Stomach smooth muscle (tissue), 2 donors: ENCODE measurements around the gene CHRND.

Experiments
- H3K27ac ChIP-seq: one replicate; pipeline ENCODE4 v1.7.0; 2013; ENCODE audit warnings: mild to moderate bottlenecking, low read length, inconsistent platforms
- H3K27me3 ChIP-seq, 2 donors: one replicate each; pipeline ENCODE4 v1.7.0; 2013; ENCODE audit warnings: low read length in 2 of 2; ENCODE audit not compliant: insufficient read depth in 2 of 2, control insufficient read depth in 1 of 2
- H3K36me3 ChIP-seq, 2 donors: one replicate each; pipeline ENCODE4 v1.7.0; 2013; ENCODE audit warnings: low read length in 2 of 2; ENCODE audit not compliant: control insufficient read depth in 2 of 2, insufficient read depth in 2 of 2
- H3K4me1 ChIP-seq: one replicate; pipeline ENCODE4 v1.7.0; 2013; ENCODE audit warnings: low read length; ENCODE audit not compliant: control insufficient read depth, insufficient read depth
- H3K4me3 ChIP-seq, 2 donors: one replicate each; pipeline ENCODE4 v1.7.0; 2013; ENCODE audit warnings: low read length in 2 of 2
- H3K9ac ChIP-seq, 2 donors: one replicate each; pipeline ENCODE4 v1.7.0; 2013; ENCODE audit warnings: low read length in 2 of 2, mild to moderate bottlenecking in 1 of 2
- H3K9me3 ChIP-seq, 2 donors: one replicate each; pipeline ENCODE4 v1.7.0; 2013; ENCODE audit warnings: low read length in 2 of 2; ENCODE audit not compliant: control insufficient read depth in 2 of 2
- donor health status: healthy.
- donor health status: Pancreatic carcinoma.

CHRND gene

DNA sequence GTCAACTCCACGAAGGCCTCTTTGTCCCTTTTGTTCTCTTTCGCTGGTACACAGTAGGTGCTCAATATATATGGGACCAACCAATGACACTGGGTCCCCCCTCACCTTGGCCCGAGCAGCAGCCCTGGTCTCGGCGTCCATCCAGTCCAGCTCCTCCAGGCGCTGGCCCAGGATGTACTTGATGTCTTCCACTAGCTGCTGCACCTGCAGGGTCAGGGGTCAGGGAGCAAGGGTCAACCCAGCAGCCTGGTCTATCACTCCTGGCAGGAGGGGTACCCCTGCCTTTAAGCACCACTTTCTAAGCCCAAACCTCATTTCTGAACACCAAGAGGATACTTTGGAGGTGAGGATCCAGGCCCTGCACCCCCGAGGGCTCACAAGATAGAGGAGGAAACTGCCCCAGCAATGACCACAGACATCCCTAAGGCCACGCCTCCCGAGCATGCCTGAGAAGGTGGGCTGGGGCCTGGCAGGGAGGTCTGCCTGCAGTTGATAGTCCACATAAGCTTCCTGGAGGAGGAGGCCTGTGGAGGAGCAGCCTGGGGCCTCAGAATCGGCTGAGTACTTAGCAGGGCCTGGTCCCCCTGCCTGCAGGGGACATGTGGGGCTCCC is 42.5 kb upstream of the CHRND start:
- Histone ChIP-seq H3K4me1 (peaks cover 15% of the 10 kb centered on the region), H3K4me3 (no peak overlapping the region), H3K27me3 (peaks cover 25 to 51% of the 10 kb centered on the region in 2 donors), H3K27ac (no peak overlapping the region), H3K9me3 (no peaks in the 10 kb centered on the region), H3K9ac (no peak overlapping the region), H3K36me3 (no peaks in the 10 kb centered on the region)

DNA sequence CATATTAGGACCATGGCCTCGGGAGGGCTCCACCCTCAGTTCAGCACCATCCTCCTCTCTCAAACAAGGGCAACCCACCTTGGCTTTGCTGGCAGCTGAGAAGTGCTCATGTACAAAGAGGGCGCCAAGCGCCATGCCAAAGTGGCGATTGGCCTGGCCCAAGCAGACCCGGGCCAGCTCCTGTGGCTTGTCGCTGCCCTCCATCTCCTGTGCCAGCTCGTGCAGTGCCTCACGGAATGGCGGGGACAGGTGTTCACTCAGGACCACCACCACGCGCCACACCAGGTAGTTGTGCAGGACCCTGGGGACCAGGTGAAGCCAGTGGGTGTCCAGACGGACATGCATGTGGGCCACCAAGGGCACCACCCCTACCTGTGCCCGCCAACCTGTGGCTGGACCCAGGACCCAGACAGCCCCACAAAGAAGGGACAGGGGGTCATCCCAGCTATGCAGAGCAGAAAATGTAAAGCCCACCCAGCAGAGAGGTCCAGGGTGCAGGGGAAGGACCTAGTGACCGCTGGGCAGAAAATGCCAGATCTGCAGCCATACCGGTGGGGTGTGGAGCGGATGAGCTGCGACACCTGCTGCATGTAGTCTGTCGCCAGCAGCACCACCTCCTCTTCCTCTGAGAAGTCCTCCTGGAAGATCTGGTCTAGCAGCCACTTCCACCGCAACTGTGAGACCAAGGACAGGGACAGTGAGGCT is 41.9 kb upstream of the CHRND start:
- Histone ChIP-seq H3K27ac (no peak overlapping the region), H3K9ac (no peak overlapping the region), H3K27me3 (peaks cover 29 to 52% of the 10 kb centered on the region in 2 donors), H3K4me1 (peaks cover 15% of the 10 kb centered on the region), H3K4me3 (no peak overlapping the region), H3K9me3 (no peaks in the 10 kb centered on the region), H3K36me3 (no peaks in the 10 kb centered on the region)

GRCh38 chr2:232484628-232485347 is 41.2 kb upstream of the CHRND start:
- Histone ChIP-seq H3K36me3 (no peaks in the 10 kb centered on the region), H3K27me3 (peaks cover 34 to 52% of the 10 kb centered on the region in 2 donors), H3K4me3 (no peak overlapping the region), H3K9me3 (no peaks in the 10 kb centered on the region), H3K4me1 (peaks cover 15% of the 10 kb centered on the region), H3K9ac (no peak overlapping the region), H3K27ac (no peak overlapping the region)

DNA sequence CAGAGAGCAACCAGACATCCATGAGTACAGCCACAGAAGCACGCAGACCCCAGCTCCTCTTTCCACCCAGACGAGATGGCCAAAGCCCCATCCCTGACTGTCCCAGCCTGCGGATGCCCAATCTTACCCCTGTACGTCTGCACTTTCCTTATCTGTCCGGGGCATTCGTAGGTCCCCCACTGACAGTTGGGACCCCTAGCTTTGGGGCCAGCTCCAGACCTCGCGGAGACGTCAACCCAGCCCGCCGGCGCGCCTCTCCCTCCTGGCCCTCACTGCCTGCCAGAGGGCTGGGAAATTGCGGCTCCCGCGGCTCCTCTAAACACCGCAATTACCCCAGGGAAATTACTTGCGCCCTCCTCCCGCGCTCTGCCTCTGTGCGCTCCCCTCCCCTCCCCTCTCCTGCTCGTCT is 40.6 kb upstream of the CHRND start:
- Histone ChIP-seq H3K36me3 (no peaks in the 10 kb centered on the region), H3K4me3 (no peak overlapping the region), H3K9me3 (no peaks in the 10 kb centered on the region), H3K27me3 (peaks cover 35 to 52% of the 10 kb centered on the region in 2 donors), H3K9ac (no peak overlapping the region), H3K27ac (no peak overlapping the region), H3K4me1 (peaks cover 15% of the 10 kb centered on the region)

DNA sequence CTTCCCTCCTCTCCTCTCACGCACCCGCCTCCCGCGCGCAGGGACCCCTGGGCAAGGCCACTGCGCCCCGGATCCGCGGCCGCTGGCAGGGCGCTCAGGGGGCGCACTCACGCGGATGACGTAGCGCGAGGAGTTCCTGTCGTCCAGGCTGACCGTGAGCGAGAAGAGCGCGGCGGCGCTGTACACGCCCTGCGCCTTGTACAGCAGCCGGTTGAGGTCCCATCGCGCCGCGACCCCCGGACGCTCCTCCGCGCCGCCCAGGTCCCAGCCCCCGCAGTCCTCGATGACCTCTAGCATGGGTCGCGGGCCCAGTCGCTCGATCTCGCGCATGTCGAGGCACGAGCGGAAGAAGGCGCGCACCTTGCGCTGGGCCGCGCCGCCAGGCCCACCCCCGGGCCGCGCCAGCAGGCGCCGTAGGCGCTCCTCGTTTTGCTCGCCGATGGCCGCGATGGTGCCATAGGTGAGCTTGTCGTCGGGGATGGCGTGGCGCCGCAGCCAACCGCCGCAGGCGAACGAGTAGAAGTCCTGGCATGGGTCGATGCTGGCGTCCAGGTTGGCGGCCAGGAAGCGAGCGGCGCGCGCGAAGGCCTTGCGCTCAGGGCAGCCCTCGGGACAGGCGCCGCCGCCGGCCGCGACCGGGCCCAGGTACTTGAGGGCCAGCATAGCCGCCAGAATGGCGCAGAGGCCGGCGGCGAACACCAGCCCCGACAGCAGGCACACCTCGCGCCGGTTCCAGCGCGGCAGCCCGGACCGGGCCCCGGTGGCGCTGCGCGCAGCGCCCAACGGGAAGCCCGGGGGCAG is 40.0 kb upstream of the CHRND start:
- H3K9me3 ChIP-seq, result no peaks in the 10 kb centered on the region
- H3K9ac ChIP-seq, result no peak overlapping the region
- H3K4me3 ChIP-seq, result no peak overlapping the region
- H3K4me1 ChIP-seq, result peaks cover 15% of the 10 kb centered on the region
- H3K36me3 ChIP-seq, result no peaks in the 10 kb centered on the region
- H3K27me3 ChIP-seq, result peaks cover 34 to 55% of the 10 kb centered on the region in 2 donors
- no peak overlapping the region for H3K27ac ChIP-seq

GRCh38 chr2:232486558-232487384 is 39.2 kb upstream of the CHRND start:
- H3K4me3 ChIP-seq, result no peak overlapping the region
- H3K4me1 ChIP-seq, result peaks cover 15% of the 10 kb centered on the region
- no peaks in the 10 kb centered on the region for H3K9me3 ChIP-seq
- H3K9ac ChIP-seq, result no peak overlapping the region
- peaks cover 32 to 58% of the 10 kb centered on the region in 2 donors for H3K27me3 ChIP-seq
- no peaks in the 10 kb centered on the region for H3K36me3 ChIP-seq
- no peak overlapping the region for H3K27ac ChIP-seq

GRCh38 chr2:232487385-232488096 is 38.4 kb upstream of the CHRND start, which contains the start of gene ECEL1:
ECEL1 (minus strand) TSS chr2:232487834; CDS start chr2:232486653, 1,181 bp downstream.
- no peak within 1 kb of the TSS for H3K27ac ChIP-seq

GRCh38 chr2:232488097-232488711 is 37.8 kb upstream of the CHRND start:
- Histone ChIP-seq H3K27ac (no peak overlapping the region), H3K9ac (no peak overlapping the region), H3K27me3 (peaks cover 32 to 57% of the 10 kb centered on the region in 2 donors), H3K4me1 (peaks cover 15% of the 10 kb centered on the region), H3K4me3 (no peak overlapping the region), H3K9me3 (no peaks in the 10 kb centered on the region), H3K36me3 (no peaks in the 10 kb centered on the region)

More at GRCh38 chr2:232487385-232488096, 38.4 kb upstream of the CHRND start, which contains the start of gene ECEL1:
- Histone ChIP-seq H3K27me3 (peaks cover 32 to 58% of the 10 kb centered on the region in 2 donors), H3K36me3 (no peaks in the 10 kb centered on the region), H3K9me3 (no peaks in the 10 kb centered on the region), H3K4me1 (peaks cover 15% of the 10 kb centered on the region), H3K9ac (no peak within 1 kb of the TSS), H3K4me3 (no peak within 1 kb of the TSS)

- no peak overlapping the region for H3K4me3 ChIP-seq
- no peak overlapping the region for H3K9ac ChIP-seq
- peaks cover 29 to 51% of the 10 kb centered on the region in 2 donors for H3K27me3 ChIP-seq
- no peak overlapping the region for H3K27ac ChIP-seq
- H3K36me3 ChIP-seq, result no peaks in the 10 kb centered on the region
- no peaks in the 10 kb centered on the region for H3K9me3 ChIP-seq
- peaks cover 15% of the 10 kb centered on the region for H3K4me1 ChIP-seq
Observed at GRCh38 chr2:232488721-232489300, 37.1 kb upstream of the CHRND start.
